Keratinocyte (primary cell): ENCODE results near the gene ANKK1. TPM values are rescaled to one million over a fixed set of nuclear protein-coding genes. Genes with fewer than 3 reads are reported as not detected.

ENCODE experiments used
- DNase-seq: peaks from one replicate; pipeline ENCODE4 v3.0.0-alpha.2; 2011; ENCODE audit warnings: low read depth, missing footprints, low spot score
- FAIRE-seq: peaks from 2 replicates; lab custom pipeline; 2011; peaks lifted over from hg19 to GRCh38; lab: Jason Lieb, UNC
- H2AFZ ChIP-seq: 2 replicates; pipeline ENCODE4 v1.6.0; 2012; ENCODE audit warnings: low read length, control low read depth, inconsistent platforms; ENCODE audit not compliant: control insufficient read depth
- H3K27ac ChIP-seq: 2 replicates; pipeline ENCODE4 v1.5.1; 2011; ENCODE audit warnings: low read length; ENCODE audit not compliant: control insufficient read depth, insufficient read depth
- H3K27me3 ChIP-seq: 3 replicates; pipeline ENCODE4 v1.6.0; 2011; ENCODE audit warnings: low read length; ENCODE audit not compliant: control insufficient read depth, insufficient read depth; ENCODE audit errors: extremely low read depth
- H3K36me3 ChIP-seq, 2 experiments: 2 replicates in 1 of 2; 3 replicates in 1 of 2; pipeline ENCODE4 v1.5.1; 2011; ENCODE audit warnings: low read length in 2 of 2, mild to moderate bottlenecking in 1 of 2; ENCODE audit not compliant: control insufficient read depth in 2 of 2, insufficient read depth in 2 of 2; ENCODE audit errors: extremely low read depth in 1 of 2
- H3K4me1 ChIP-seq: 3 replicates; pipeline ENCODE4 v1.5.1; 2011; ENCODE audit warnings: low read length; ENCODE audit not compliant: control insufficient read depth, insufficient read depth; ENCODE audit errors: extremely low read depth
- H3K4me2 ChIP-seq: 3 replicates; pipeline ENCODE4 v1.6.0; 2011; ENCODE audit warnings: low read depth, low read length; ENCODE audit not compliant: control insufficient read depth, insufficient read depth; ENCODE audit errors: extremely low read depth
- H3K4me3 ChIP-seq, 3 experiments: fragments of 200-600 bp in 1 of 3; sonication (generic) in 1 of 3; 2 replicates in 2 of 3; 3 replicates in 1 of 3; pipeline ENCODE4 v1.5.1; 2011 to 2016; ENCODE audit warnings: low read length in 3 of 3, mild to moderate bottlenecking in 3 of 3, control low read depth in 2 of 3, inconsistent platforms in 1 of 3, low read depth in 1 of 3, mixed read lengths in 1 of 3, mixed run types in 1 of 3, moderate library complexity in 1 of 3; ENCODE audit not compliant: control insufficient read depth in 2 of 3, insufficient read depth in 2 of 3; ENCODE audit errors: extremely low read depth in 1 of 3
- H3K79me2 ChIP-seq: 2 replicates; pipeline ENCODE4 v1.6.0; 2012; ENCODE audit warnings: low read length; ENCODE audit not compliant: control insufficient read depth, insufficient read depth
- H3K9ac ChIP-seq: 3 replicates; pipeline ENCODE4 v1.6.0; 2011; ENCODE audit warnings: low read length; ENCODE audit not compliant: control insufficient read depth, insufficient read depth; ENCODE audit errors: extremely low read depth
- H3K9me1 ChIP-seq: 3 replicates; pipeline ENCODE4 v1.6.0; 2011; ENCODE audit warnings: low read length; ENCODE audit not compliant: control insufficient read depth, insufficient read depth; ENCODE audit errors: extremely low read depth
- H3K9me3 ChIP-seq: 2 replicates; pipeline ENCODE4 v1.5.1; 2012; ENCODE audit warnings: low read depth, low read length; ENCODE audit not compliant: control insufficient read depth
- H4K20me1 ChIP-seq: 3 replicates; pipeline ENCODE4 v1.6.0; 2011; ENCODE audit warnings: low read length; ENCODE audit not compliant: control insufficient read depth, insufficient read depth; ENCODE audit errors: extremely low read depth
- EZH2 ChIP-seq: IDR thresholded peaks from one replicate; pipeline ENCODE4 v1.6.1; 2012; ENCODE audit warnings: inconsistent platforms, mild to moderate bottlenecking, low read length, moderate library complexity
- dilution Hi-C: fragments of 300-500 bp; cut with MboI; formaldehyde crosslinking; loops from one replicate; pipeline ENCODE4 v1.7.0; 2020; ENCODE audit warnings: low sequenced_read_pairs; ENCODE audit not compliant: extremely low pct_ligation_motif_present
- polyA plus RNA-seq, 5 experiments: library from polyadenylated mRNA; depleted of rRNA in 3 of 5; stranded (reverse) in 3 of 5; stranded (forward) in 1 of 5; unstranded in 1 of 5; fragments of >200 nt; gene quantifications; 1 replicate in 1 of 5; 2 replicates in 3 of 5; 3 replicates in 1 of 5; pipeline versions ENCODE4 v1.2.1 to v1.2.3, GENCODE V29; 2011 to 2012; ENCODE audit warnings: missing spikeins in 2 of 5, low read depth in 1 of 5, low replicate concordance in 1 of 5
- TF ChIP-seq, protein P1 (sequence below), 3 experiments: IDR thresholded peaks in 1 of 3; conservative IDR thresholded peaks in 1 of 3; optimal IDR thresholded peaks in 1 of 3; 2 replicates in 2 of 3; 3 replicates in 1 of 3; pipeline versions ENCODE3 to v1.5.1; 2011; ENCODE audit warnings: low read length in 3 of 3, mild to moderate bottlenecking in 3 of 3, moderate library complexity in 2 of 3, control low read depth in 1 of 3, inconsistent platforms in 1 of 3; ENCODE audit not compliant: insufficient read depth in 2 of 3; ENCODE audit errors: extremely low read depth in 1 of 3

The ANKK1 gene
- polyA plus RNA-seq, 1 donor (not counting 4 experiments of a cell fraction or from before 2014, with no cell fraction given) = 0.92 TPM

DNA sequence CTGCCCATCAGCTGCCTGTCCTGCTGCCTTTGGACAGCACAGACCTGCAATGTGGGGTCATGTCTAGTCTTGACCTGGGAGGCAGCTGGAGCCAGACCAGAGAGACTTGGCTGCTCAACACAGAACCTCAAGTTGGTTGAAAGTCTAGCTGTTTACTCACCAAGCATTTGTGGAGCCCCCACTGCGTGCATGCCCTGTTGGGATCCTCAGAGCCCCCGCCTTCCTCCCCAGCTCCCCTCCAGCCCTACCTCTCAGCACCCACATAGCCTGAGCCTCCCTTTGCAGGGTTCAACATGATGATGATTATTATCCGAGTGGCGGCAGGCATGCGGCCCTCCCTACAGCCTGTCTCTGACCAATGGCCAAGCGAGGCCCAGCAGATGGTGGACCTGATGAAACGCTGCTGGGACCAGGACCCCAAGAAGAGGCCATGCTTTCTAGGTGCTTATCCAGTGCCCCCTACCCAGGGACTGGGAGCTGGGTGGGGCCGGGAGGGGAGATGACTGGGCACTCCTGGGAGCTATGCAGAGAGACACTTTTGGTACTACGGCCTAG, 8.3 kb downstream of the ANKK1 start:
- Histone ChIP-seq H3K9ac (no peak overlapping the region), H3K36me3 (no peaks in the 10 kb centered on the region), H3K9me3 (no peaks in the 10 kb centered on the region), H3K27me3 (no peaks in the 10 kb centered on the region), H2AFZ (no peak overlapping the region), H4K20me1 (no peaks in the 10 kb centered on the region), H3K4me3 (no peak overlapping the region), H3K79me2 (no peaks in the 10 kb centered on the region), H3K9me1 (no peaks in the 10 kb centered on the region), H3K4me1 (no peaks in the 10 kb centered on the region), H3K4me2 (no peak overlapping the region), H3K27ac (no peak overlapping the region)
- FAIRE-seq = no peak
- dilution Hi-C loops = no loop called here
- no peak for DNase-seq
- no peak for TF ChIP-seq EZH2
- TF ChIP-seq, protein P1, sequence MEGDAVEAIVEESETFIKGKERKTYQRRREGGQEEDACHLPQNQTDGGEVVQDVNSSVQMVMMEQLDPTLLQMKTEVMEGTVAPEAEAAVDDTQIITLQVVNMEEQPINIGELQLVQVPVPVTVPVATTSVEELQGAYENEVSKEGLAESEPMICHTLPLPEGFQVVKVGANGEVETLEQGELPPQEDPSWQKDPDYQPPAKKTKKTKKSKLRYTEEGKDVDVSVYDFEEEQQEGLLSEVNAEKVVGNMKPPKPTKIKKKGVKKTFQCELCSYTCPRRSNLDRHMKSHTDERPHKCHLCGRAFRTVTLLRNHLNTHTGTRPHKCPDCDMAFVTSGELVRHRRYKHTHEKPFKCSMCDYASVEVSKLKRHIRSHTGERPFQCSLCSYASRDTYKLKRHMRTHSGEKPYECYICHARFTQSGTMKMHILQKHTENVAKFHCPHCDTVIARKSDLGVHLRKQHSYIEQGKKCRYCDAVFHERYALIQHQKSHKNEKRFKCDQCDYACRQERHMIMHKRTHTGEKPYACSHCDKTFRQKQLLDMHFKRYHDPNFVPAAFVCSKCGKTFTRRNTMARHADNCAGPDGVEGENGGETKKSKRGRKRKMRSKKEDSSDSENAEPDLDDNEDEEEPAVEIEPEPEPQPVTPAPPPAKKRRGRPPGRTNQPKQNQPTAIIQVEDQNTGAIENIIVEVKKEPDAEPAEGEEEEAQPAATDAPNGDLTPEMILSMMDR (optimal IDR thresholded peaks at IDR 0.05 in 1 of 3, IDR thresholded peaks at IDR 0.05 in 1 of 3, conservative IDR thresholded peaks at IDR 0.05 in 1 of 3; ENCODE audit: extremely low read depth in 1 of 3, insufficient read depth in 2 of 3, low read length in 3 of 3) = no peak

DNA sequence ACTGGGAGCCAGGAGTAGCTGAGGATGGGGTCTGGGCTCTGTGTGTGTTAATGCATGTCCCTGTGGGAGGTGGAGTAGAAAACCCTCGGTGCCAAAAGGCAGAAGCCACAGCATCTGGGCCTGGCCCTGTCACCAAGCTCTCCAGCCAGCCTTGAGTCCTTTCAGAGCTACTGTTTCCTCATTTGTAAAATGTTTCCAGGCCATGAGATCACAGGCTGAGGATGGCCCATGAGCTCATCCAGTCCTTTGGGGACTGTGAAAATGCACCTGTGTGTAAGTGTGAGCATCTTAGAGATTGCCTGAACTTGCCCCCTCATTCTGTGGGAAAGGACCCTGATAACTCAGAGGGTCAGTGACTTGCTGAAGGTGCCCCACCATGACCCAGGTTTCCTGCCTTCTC, 9.1 kb downstream of the ANKK1 start:
- H3K36me3 ChIP-seq = no peaks in the 10 kb centered on the region
- no peak overlapping the region for H2AFZ ChIP-seq
- DNase-seq = no peak
- H3K9me3 ChIP-seq = no peaks in the 10 kb centered on the region
- no peaks in the 10 kb centered on the region for H3K79me2 ChIP-seq
- no peaks in the 10 kb centered on the region for H3K27me3 ChIP-seq
- H3K9me1 ChIP-seq = no peaks in the 10 kb centered on the region
- H3K27ac ChIP-seq = no peak overlapping the region
- no peak overlapping the region for H3K9ac ChIP-seq
- H3K4me3 ChIP-seq = no peak overlapping the region
- dilution Hi-C loops = no loop called here
- H3K4me1 ChIP-seq = peaks cover 3% of the 10 kb centered on the region
- no peaks in the 10 kb centered on the region for H4K20me1 ChIP-seq
- TF ChIP-seq EZH2 = no peak
- TF ChIP-seq, protein P1 (optimal IDR thresholded peaks at IDR 0.05 in 1 of 3, IDR thresholded peaks at IDR 0.05 in 1 of 3, conservative IDR thresholded peaks at IDR 0.05 in 1 of 3; ENCODE audit: extremely low read depth in 1 of 3, insufficient read depth in 2 of 3, low read length in 3 of 3) = no peak
- no peak overlapping the region for H3K4me2 ChIP-seq
- no peak for FAIRE-seq
